HepG2 (cell line): Measurements from ENCODE around the gene ZNF212. TPM values are rescaled to one million over a fixed set of nuclear protein-coding genes. Genes with fewer than 3 reads are reported as not detected.

Experiments
- CTCF ChIP-seq: sonication (generic); formaldehyde crosslinking; IDR thresholded peaks from 2 replicates; pipeline ENCODE4 v1.5.0; 2020; ENCODE audit warnings: mild to moderate bottlenecking, missing genetic modification reagents, moderate library complexity
- DPF2 ChIP-seq: sonication (generic); formaldehyde crosslinking; IDR thresholded peaks from 2 replicates; pipeline ENCODE4 v1.4.0; 2020; ENCODE audit warnings: mild to moderate bottlenecking, low read depth, missing genetic modification reagents, borderline replicate concordance
- EHMT2 ChIP-seq: fragments of 200-600 bp; sonication (generic); IDR thresholded peaks from 2 replicates; pipeline ENCODE4 v1.7.0; 2017; ENCODE audit warnings: antibody characterized with exemption, low read depth, low read length, borderline replicate concordance
- ERF ChIP-seq: IDR thresholded peaks from 2 replicates; pipeline ENCODE4 v1.6.1; 2018; ENCODE audit warnings: missing biosample characterization, missing genetic modification reagents
- GMEB1 ChIP-seq: sonication (generic); formaldehyde crosslinking; IDR thresholded peaks from 2 replicates; pipeline ENCODE4 v1.5.1; 2020; ENCODE audit warnings: missing genetic modification reagents, mild to moderate bottlenecking, borderline replicate concordance
- HOXA9 ChIP-seq: sonication (generic); formaldehyde crosslinking; IDR thresholded peaks from 2 replicates; pipeline ENCODE4 v1.8.1; 2022; ENCODE audit warnings: missing genetic modification reagents, mild to moderate bottlenecking, moderate library complexity, borderline replicate concordance
- KLF12 ChIP-seq: sonication (generic); formaldehyde crosslinking; IDR thresholded peaks from 2 replicates; pipeline ENCODE4 v1.4.0; 2020; ENCODE audit warnings: missing genetic modification reagents, borderline replicate concordance
- MAFG ChIP-seq: sonication (generic); formaldehyde crosslinking; IDR thresholded peaks from 2 replicates; pipeline ENCODE4 v1.5.1; 2020; ENCODE audit warnings: mild to moderate bottlenecking, missing genetic modification reagents
- NBN ChIP-seq: fragments of 450-650 bp; conservative IDR thresholded peaks from 2 replicates; pipeline ENCODE4 v1.6.1; 2017
- POLR2G ChIP-seq: fragments of 200-400 bp; formaldehyde crosslinking; IDR thresholded peaks from 2 replicates; pipeline ENCODE4 v1.6.1; 2018; ENCODE audit warnings: mild to moderate bottlenecking, low read depth, low read length, moderate library complexity
- SMARCE1 ChIP-seq: fragments of 450-650 bp; IDR thresholded peaks from 2 replicates; pipeline ENCODE4 v1.6.1; 2017; ENCODE audit warnings: borderline replicate concordance
- TFDP1 ChIP-seq: IDR thresholded peaks from 2 replicates; pipeline ENCODE4 v1.6.1; 2016; ENCODE audit warnings: missing compliant biosample characterization, missing genetic modification reagents, borderline replicate concordance
- ZBTB4 ChIP-seq: sonication (generic); formaldehyde crosslinking; IDR thresholded peaks from 2 replicates; pipeline ENCODE4 v1.4.0; 2020; ENCODE audit warnings: missing genetic modification reagents, mild to moderate bottlenecking, borderline replicate concordance
- ZFYVE20 ChIP-seq: sonication (generic); formaldehyde crosslinking; IDR thresholded peaks from 2 replicates; pipeline ENCODE4 v1.8.0; 2023; ENCODE audit warnings: low read depth, mild to moderate bottlenecking, moderate library complexity, missing genetic modification reagents, borderline replicate concordance
- ZNF180 ChIP-seq: sonication (generic); formaldehyde crosslinking; IDR thresholded peaks from 2 replicates; pipeline ENCODE4 v1.4.0; 2020; ENCODE audit warnings: low read depth, missing genetic modification reagents, borderline replicate concordance
- ZNF251 ChIP-seq: sonication (generic); formaldehyde crosslinking; IDR thresholded peaks from 2 replicates; pipeline ENCODE4 v1.9.0; 2021; ENCODE audit warnings: mild to moderate bottlenecking, missing genetic modification reagents
- ZNF292 ChIP-seq: sonication (generic); formaldehyde crosslinking; IDR thresholded peaks from 2 replicates; pipeline ENCODE4 v1.8.1; 2022; ENCODE audit warnings: mild to moderate bottlenecking, low read depth, missing genetic modification reagents, borderline replicate concordance
- ZNF543 ChIP-seq: sonication (generic); formaldehyde crosslinking; IDR thresholded peaks from 2 replicates; pipeline ENCODE4 v1.4.0; 2020; ENCODE audit warnings: mild to moderate bottlenecking, missing genetic modification reagents
- polyA plus RNA-seq, 8 experiments: library from polyadenylated mRNA; depleted of rRNA in 3 of 8; stranded (reverse) in 7 of 8; unstranded in 1 of 8; fragments of >200 nt; fragmentation: Illumina TruSeq in 4 of 8; extraction: Trizol in 4 of 8; gene quantifications; 2 replicates each; pipeline versions ENCODE4 v1.2.1 to v1.2.3, GENCODE V29; 2011 to 2016; ENCODE audit warnings: low read depth in 4 of 8, missing spikeins in 1 of 8, mixed read lengths in 1 of 8; ENCODE audit not compliant: insufficient read depth in 1 of 8
- total RNA-seq, 5 experiments: library from RNA; depleted of rRNA; stranded (reverse); fragments of >200 nt; fragmentation: Illumina TruSeq; extraction: Trizol; gene quantifications; 2 replicates each; pipeline ENCODE4 v1.2.3, GENCODE V29; 2016; ENCODE audit warnings: low read depth in 1 of 5

The ZNF212 gene
- total and polyA plus RNA-seq, 2 of the 13 experiments (the other 11 are each of a cell fraction or from before 2014, with no cell fraction given) = 2.6 to 3.8 TPM

GRCh38 chr7:149261829-149262617 is 22.6 kb downstream of the ZNF212 start, which contains the start of gene ZNF783 (continued):
- TF ChIP-seq DPF2 (CRISPR knock-in tag) (no peak), ZNF180 (no peak), SMARCE1 (no peak), EHMT2 (no peak), MAFG (CRISPR knock-in tag) (no peak), ZFYVE20 (CRISPR knock-in tag) (no peak), ZNF543 (CRISPR knock-in tag) (peak; percentile 85), HOXA9 (CRISPR knock-in tag) (peak; percentile 94), ZNF251 (CRISPR knock-in tag) (peak; percentile 38; the same call in 1 of the 2 replicates), GMEB1 (CRISPR knock-in tag) (0 out of 2 replicates have a peak, but pooled peaks have one; percentile 46), POLR2G (peak; percentile 80), ERF (CRISPR knock-in tag) (peak; percentile 58; the same call in 1 of the 2 replicates), NBN (no peak), KLF12 (CRISPR knock-in tag) (no peak), ZBTB4 (CRISPR knock-in tag) (0 out of 2 replicates have a peak, but pooled peaks have one; percentile 30), ZNF292 (CRISPR knock-in tag) (no peak), TFDP1 (CRISPR knock-in tag) (peak; percentile 94; the same call in 1 of the 2 replicates), CTCF (CRISPR knock-in tag) (peak; percentile 75)
